GM21367 (cell line): ENCODE data around the gene PSMD6.
A peak's percentile ranks its signal among the peaks of the same experiment; 100 is the strongest.

Experiments used
- ATAC-seq: cut with Tn5 transposase; IDR thresholded peaks from one replicate; pipeline ENCODE4 v1.9.1; 2021; ENCODE audit not compliant: unreplicated experiment

The PSMD6 gene

GRCh38 chr3:64023187-64023860 lies at the start of gene PSMD6:
Gene PSMD6, minus strand, starts transcription at chr3:64023494. Its CDS starts 75 bp downstream, at chr3:64023419.
- ATAC-seq: peak; percentile 97

GRCh38 chr3:64072126-64072525 lies 48.8 kb upstream of the PSMD6 start:
- no peak for ATAC-seq

GRCh38 chr3:64070704-64071103 lies 47.4 kb upstream of the PSMD6 start:
- ATAC-seq: no peak

- ATAC-seq: no peak
Measured at GRCh38 chr3:64067506-64068346, 44.4 kb upstream of the PSMD6 start.

GRCh38 chr3:64064804-64065203 lies 41.5 kb upstream of the PSMD6 start:
- ATAC-seq: no peak

- no peak for ATAC-seq
Measured at GRCh38 chr3:64063983-64064438, 40.7 kb upstream of the PSMD6 start.

GRCh38 chr3:64063207-64063982 lies 40.1 kb upstream of the PSMD6 start:
- no peak for ATAC-seq

GRCh38 chr3:64061628-64062027 lies 38.3 kb upstream of the PSMD6 start:
- ATAC-seq: no peak

GRCh38 chr3:64059484-64060175 lies 36.3 kb upstream of the PSMD6 start:
- no peak for ATAC-seq

- no peak for ATAC-seq
Measured at GRCh38 chr3:64058566-64058965, 35.3 kb upstream of the PSMD6 start.

- ATAC-seq: no peak
Measured at GRCh38 chr3:64057231-64057630, 33.9 kb upstream of the PSMD6 start.

GRCh38 chr3:64056606-64057180 lies 33.4 kb upstream of the PSMD6 start:
- no peak for ATAC-seq

GRCh38 chr3:64055076-64055475 lies 31.8 kb upstream of the PSMD6 start:
- no peak for ATAC-seq

GRCh38 chr3:64054488-64054887 lies 31.2 kb upstream of the PSMD6 start:
- no peak for ATAC-seq

GRCh38 chr3:64053581-64053980 lies 30.3 kb upstream of the PSMD6 start:
- no peak for ATAC-seq

- no peak for ATAC-seq
Measured at GRCh38 chr3:64053117-64053516, 29.8 kb upstream of the PSMD6 start.

- no peak for ATAC-seq
Measured at GRCh38 chr3:64049832-64050231, 26.5 kb upstream of the PSMD6 start.

- ATAC-seq: no peak
Measured at GRCh38 chr3:64049136-64049535, 25.8 kb upstream of the PSMD6 start.

GRCh38 chr3:64048631-64049061 lies 25.4 kb upstream of the PSMD6 start:
- ATAC-seq: no peak

GRCh38 chr3:64047787-64048186 lies 24.5 kb upstream of the PSMD6 start:
- no peak for ATAC-seq
